ENCODE results near the gene SLC51A. TPM values are rescaled to one million over a fixed set of nuclear protein-coding genes. Genes with fewer than 3 reads are reported as not detected.

The SLC51A gene
- total and polyA plus RNA-seq, 9 of the 15 experiments (the other 6 are each of a cell fraction or from before 2014, with no cell fraction given), result 0.35 to 0.38 TPM; not detected in 7

DNA sequence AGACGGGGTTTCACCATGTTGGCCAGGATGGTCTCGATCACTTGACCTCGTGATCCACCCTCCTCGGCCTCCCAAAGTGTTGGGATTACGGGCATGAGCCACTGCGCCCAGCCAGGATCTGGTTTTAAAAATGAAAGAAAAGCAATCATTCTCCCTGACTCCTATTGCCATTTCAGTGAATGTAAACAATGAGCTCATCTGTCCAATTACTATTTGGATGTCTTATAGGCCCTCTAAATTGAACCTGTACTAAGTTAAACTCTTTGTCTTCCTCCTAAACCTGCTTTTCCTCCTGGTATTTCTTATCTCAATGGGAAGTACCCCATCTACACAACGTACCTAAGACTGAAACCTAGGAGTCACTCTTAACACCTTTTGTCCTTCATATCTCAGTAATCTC lies 47.5 kb downstream of the SLC51A start (continued):
- TF ChIP-seq, protein P1, sequence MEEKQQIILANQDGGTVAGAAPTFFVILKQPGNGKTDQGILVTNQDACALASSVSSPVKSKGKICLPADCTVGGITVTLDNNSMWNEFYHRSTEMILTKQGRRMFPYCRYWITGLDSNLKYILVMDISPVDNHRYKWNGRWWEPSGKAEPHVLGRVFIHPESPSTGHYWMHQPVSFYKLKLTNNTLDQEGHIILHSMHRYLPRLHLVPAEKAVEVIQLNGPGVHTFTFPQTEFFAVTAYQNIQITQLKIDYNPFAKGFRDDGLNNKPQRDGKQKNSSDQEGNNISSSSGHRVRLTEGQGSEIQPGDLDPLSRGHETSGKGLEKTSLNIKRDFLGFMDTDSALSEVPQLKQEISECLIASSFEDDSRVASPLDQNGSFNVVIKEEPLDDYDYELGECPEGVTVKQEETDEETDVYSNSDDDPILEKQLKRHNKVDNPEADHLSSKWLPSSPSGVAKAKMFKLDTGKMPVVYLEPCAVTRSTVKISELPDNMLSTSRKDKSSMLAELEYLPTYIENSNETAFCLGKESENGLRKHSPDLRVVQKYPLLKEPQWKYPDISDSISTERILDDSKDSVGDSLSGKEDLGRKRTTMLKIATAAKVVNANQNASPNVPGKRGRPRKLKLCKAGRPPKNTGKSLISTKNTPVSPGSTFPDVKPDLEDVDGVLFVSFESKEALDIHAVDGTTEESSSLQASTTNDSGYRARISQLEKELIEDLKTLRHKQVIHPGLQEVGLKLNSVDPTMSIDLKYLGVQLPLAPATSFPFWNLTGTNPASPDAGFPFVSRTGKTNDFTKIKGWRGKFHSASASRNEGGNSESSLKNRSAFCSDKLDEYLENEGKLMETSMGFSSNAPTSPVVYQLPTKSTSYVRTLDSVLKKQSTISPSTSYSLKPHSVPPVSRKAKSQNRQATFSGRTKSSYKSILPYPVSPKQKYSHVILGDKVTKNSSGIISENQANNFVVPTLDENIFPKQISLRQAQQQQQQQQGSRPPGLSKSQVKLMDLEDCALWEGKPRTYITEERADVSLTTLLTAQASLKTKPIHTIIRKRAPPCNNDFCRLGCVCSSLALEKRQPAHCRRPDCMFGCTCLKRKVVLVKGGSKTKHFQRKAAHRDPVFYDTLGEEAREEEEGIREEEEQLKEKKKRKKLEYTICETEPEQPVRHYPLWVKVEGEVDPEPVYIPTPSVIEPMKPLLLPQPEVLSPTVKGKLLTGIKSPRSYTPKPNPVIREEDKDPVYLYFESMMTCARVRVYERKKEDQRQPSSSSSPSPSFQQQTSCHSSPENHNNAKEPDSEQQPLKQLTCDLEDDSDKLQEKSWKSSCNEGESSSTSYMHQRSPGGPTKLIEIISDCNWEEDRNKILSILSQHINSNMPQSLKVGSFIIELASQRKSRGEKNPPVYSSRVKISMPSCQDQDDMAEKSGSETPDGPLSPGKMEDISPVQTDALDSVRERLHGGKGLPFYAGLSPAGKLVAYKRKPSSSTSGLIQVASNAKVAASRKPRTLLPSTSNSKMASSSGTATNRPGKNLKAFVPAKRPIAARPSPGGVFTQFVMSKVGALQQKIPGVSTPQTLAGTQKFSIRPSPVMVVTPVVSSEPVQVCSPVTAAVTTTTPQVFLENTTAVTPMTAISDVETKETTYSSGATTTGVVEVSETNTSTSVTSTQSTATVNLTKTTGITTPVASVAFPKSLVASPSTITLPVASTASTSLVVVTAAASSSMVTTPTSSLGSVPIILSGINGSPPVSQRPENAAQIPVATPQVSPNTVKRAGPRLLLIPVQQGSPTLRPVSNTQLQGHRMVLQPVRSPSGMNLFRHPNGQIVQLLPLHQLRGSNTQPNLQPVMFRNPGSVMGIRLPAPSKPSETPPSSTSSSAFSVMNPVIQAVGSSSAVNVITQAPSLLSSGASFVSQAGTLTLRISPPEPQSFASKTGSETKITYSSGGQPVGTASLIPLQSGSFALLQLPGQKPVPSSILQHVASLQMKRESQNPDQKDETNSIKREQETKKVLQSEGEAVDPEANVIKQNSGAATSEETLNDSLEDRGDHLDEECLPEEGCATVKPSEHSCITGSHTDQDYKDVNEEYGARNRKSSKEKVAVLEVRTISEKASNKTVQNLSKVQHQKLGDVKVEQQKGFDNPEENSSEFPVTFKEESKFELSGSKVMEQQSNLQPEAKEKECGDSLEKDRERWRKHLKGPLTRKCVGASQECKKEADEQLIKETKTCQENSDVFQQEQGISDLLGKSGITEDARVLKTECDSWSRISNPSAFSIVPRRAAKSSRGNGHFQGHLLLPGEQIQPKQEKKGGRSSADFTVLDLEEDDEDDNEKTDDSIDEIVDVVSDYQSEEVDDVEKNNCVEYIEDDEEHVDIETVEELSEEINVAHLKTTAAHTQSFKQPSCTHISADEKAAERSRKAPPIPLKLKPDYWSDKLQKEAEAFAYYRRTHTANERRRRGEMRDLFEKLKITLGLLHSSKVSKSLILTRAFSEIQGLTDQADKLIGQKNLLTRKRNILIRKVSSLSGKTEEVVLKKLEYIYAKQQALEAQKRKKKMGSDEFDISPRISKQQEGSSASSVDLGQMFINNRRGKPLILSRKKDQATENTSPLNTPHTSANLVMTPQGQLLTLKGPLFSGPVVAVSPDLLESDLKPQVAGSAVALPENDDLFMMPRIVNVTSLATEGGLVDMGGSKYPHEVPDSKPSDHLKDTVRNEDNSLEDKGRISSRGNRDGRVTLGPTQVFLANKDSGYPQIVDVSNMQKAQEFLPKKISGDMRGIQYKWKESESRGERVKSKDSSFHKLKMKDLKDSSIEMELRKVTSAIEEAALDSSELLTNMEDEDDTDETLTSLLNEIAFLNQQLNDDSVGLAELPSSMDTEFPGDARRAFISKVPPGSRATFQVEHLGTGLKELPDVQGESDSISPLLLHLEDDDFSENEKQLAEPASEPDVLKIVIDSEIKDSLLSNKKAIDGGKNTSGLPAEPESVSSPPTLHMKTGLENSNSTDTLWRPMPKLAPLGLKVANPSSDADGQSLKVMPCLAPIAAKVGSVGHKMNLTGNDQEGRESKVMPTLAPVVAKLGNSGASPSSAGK (IDR thresholded peaks at IDR 0.05), result no peak
- no peak for TF ChIP-seq SMC3 (conservative IDR thresholded peaks at IDR 0.05; ENCODE audit: insufficient read depth, low read depth, low read length)
- TF ChIP-seq CCAR2 (IDR thresholded peaks at IDR 0.05; ENCODE audit: low read depth, low read length), result no peak
- no peak for TF ChIP-seq MED1 (CRISPR knock-in tag; IDR thresholded peaks at IDR 0.05; ENCODE audit: borderline replicate concordance)
- no peak for TF ChIP-seq ZNF436 (CRISPR knock-in tag; IDR thresholded peaks at IDR 0.05)
- no peak for TF ChIP-seq ZNF239 (CRISPR knock-in tag; IDR thresholded peaks at IDR 0.05)
- TF ChIP-seq PHB (CRISPR knock-in tag; IDR thresholded peaks at IDR 0.05), result no peak

Data from K562 (cell line).